GM23338 (cell line): ENCODE measurements around the gene SLC49A4. TPM values are rescaled to one million over a fixed set of nuclear protein-coding genes. Genes with fewer than 3 reads are reported as not detected.

ENCODE experiments used
- ATAC-seq: fragments of 200-7000 bp; cut with Tn5 transposase; 3 replicates; pipeline ENCODE4 v1.9.1; 2020
- DNase-seq: peaks from one replicate; pipeline ENCODE4 v3.0.0-alpha.2; 2015; ENCODE audit warnings: low spot score
- H2AFZ ChIP-seq: fragments of 200-600 bp; sonication (generic); 2 replicates; pipeline ENCODE4 v1.8.0; 2016; ENCODE audit warnings: antibody characterized with exemption, mild to moderate bottlenecking, moderate library complexity
- H3F3A ChIP-seq: fragments of 200-600 bp; sonication (generic); replicated peaks from 2 replicates; pipeline ENCODE4 v1.8.0; 2017; ENCODE audit warnings: antibody characterized with exemption, mixed run types, low read depth
- H3K27ac ChIP-seq: fragments of 200-600 bp; sonication (generic); 2 replicates; pipeline ENCODE4 v1.6.1; 2016; ENCODE audit warnings: low read depth
- H3K27me3 ChIP-seq: fragments of 200-600 bp; sonication (generic); 2 replicates; pipeline ENCODE4 v1.8.0; 2016; ENCODE audit warnings: mild to moderate bottlenecking, mixed run types, moderate library complexity; ENCODE audit not compliant: insufficient read depth
- H3K36me3 ChIP-seq: fragments of 200-600 bp; sonication (generic); 2 replicates; pipeline ENCODE4 v1.8.0; 2016; ENCODE audit warnings: mild to moderate bottlenecking; ENCODE audit not compliant: insufficient read depth
- H3K4me1 ChIP-seq: fragments of 200-600 bp; sonication (generic); 2 replicates; pipeline ENCODE4 v1.8.0; 2016; ENCODE audit warnings: mild to moderate bottlenecking, moderate library complexity; ENCODE audit not compliant: insufficient read depth
- H3K4me2 ChIP-seq: fragments of 200-600 bp; sonication (generic); 2 replicates; pipeline ENCODE4 v1.7.1; 2017; ENCODE audit warnings: mixed run types
- H3K4me3 ChIP-seq: fragments of 200-600 bp; sonication (generic); 2 replicates; pipeline ENCODE4 v1.6.1; 2016; ENCODE audit warnings: mixed run types
- H3K79me2 ChIP-seq: fragments of 200-600 bp; sonication (generic); replicated peaks from 2 replicates; pipeline ENCODE4 v1.8.0; 2017; ENCODE audit warnings: mild to moderate bottlenecking; ENCODE audit not compliant: insufficient read depth
- H3K9me2 ChIP-seq: fragments of 200-600 bp; sonication (generic); 2 replicates; pipeline ENCODE4 v1.8.0; 2017; ENCODE audit not compliant: insufficient read depth
- H4K20me1 ChIP-seq: fragments of 200-600 bp; sonication (generic); replicated peaks from 2 replicates; pipeline ENCODE4 v1.8.0; 2017; ENCODE audit warnings: mild to moderate bottlenecking; ENCODE audit not compliant: insufficient read depth
- H3K27ac Mint-ChIP-seq: 2 replicates; pipeline ENCODE4 v1.8.0; 2020; ENCODE audit warnings: inconsistent platforms, mild to moderate bottlenecking, moderate library complexity, mixed read lengths
- H3K27me3 Mint-ChIP-seq: 3 replicates; pipeline ENCODE4 v1.8.0; 2022; ENCODE audit warnings: low read depth, mild to moderate bottlenecking, moderate library complexity, mixed read lengths, inconsistent platforms; ENCODE audit not compliant: insufficient read depth, poor library complexity
- H3K36me3 Mint-ChIP-seq: 3 replicates; pipeline ENCODE4 v1.8.0; 2021; ENCODE audit warnings: low read depth, mild to moderate bottlenecking, inconsistent platforms, moderate library complexity, mixed read lengths
- H3K4me1 Mint-ChIP-seq: 3 replicates; pipeline ENCODE4 v1.8.0; 2020; ENCODE audit warnings: mild to moderate bottlenecking, inconsistent platforms, mixed read lengths
- H3K4me3 Mint-ChIP-seq: 3 replicates; pipeline ENCODE4 v1.8.0; 2021; ENCODE audit warnings: moderate library complexity, mild to moderate bottlenecking, inconsistent platforms, mixed read lengths
- H3K9me3 Mint-ChIP-seq: 3 replicates; pipeline ENCODE4 v1.8.0; 2020; ENCODE audit warnings: moderate library complexity, mild to moderate bottlenecking, inconsistent platforms, mixed read lengths
- ETS1 ChIP-seq: IDR thresholded peaks from 2 replicates; pipeline ENCODE4 v1.6.1; 2016; ENCODE audit warnings: antibody characterized with exemption
- EZH2 ChIP-seq: fragments of 200-600 bp; sonication (generic); IDR thresholded peaks from one replicate; pipeline ENCODE4 v1.8.0; 2017; ENCODE audit warnings: antibody characterized with exemption, mild to moderate bottlenecking, low read depth; ENCODE audit not compliant: unreplicated experiment
- EZH2phosphoT487 ChIP-seq: fragments of 200-600 bp; sonication (generic); IDR thresholded peaks from one replicate; pipeline ENCODE4 v1.8.1; 2018; ENCODE audit warnings: antibody characterized with exemption; ENCODE audit not compliant: unreplicated experiment
- JUNB ChIP-seq: IDR thresholded peaks from one replicate; pipeline ENCODE4 v1.6.1; 2016; ENCODE audit warnings: antibody characterized with exemption; ENCODE audit not compliant: unreplicated experiment
- NANOG ChIP-seq: IDR thresholded peaks from 2 replicates; pipeline ENCODE4 v1.6.1; 2016; ENCODE audit warnings: antibody characterized with exemption, borderline replicate concordance
- POLR2AphosphoS5 ChIP-seq: IDR thresholded peaks from 2 replicates; pipeline ENCODE4 v1.6.1; 2016; ENCODE audit warnings: antibody characterized with exemption, low read depth
- REST ChIP-seq: IDR thresholded peaks from one replicate; pipeline ENCODE4 v1.6.1; 2018; ENCODE audit warnings: antibody characterized with exemption; ENCODE audit not compliant: unreplicated experiment
- STAT1 ChIP-seq: IDR thresholded peaks from one replicate; pipeline ENCODE4 v1.6.1; 2016; ENCODE audit warnings: antibody characterized with exemption; ENCODE audit not compliant: unreplicated experiment
- ZNF114 ChIP-seq: fragments of 250-450 bp; sonication (Bioruptor Pico); IDR thresholded peaks from 2 replicates; pipeline ENCODE4 v1.5.0; 2020; ENCODE audit warnings: mild to moderate bottlenecking, moderate library complexity
- polyA plus RNA-seq: library from polyadenylated mRNA; unstranded; fragments of >200 nt; fragmentation: Nextera tagmentation; extraction: Ambion mirVana; gene quantifications from 2 replicates; pipeline ENCODE4 v1.2.1, GENCODE V29; 2016
- total RNA-seq: library from RNA; depleted of rRNA; stranded (reverse); fragments of >200 nt; shearing (Covaris generic); gene quantifications from 2 replicates; pipeline ENCODE4 v1.2.3, GENCODE V29; 2014

Gene SLC49A4
- total and polyA plus RNA-seq, 2 experiments from 2014 or later: 3.7 to 16.8 TPM

DNA sequence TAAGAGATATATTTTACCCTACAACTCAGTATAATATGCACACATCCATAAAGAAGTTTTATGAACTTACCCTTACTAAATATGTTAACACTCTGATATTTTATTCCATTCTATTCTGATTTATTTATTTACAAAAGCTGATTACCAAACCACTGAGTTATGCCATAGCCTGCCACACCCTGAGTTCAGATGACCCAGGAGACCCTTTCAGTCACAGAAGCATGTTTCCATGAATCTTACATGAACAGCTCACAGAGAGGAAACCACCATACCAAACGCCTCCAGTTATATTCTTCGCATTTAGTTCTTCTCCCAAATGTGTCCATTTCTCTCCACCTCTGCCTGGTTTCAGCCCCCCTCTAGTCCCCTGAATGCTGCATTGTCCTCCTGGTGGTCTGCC, 129.2 kb downstream of the SLC49A4 start:
- ATAC-seq (no peak), DNase-seq (no peak)
- H3K4me3 ChIP-seq: no peak overlapping the region
- Mint-ChIP-seq H3K27me3 (peaks cover 5% of the 10 kb centered on the region), H3K36me3 (no peaks in the 10 kb centered on the region), H3K4me3 (no peak overlapping the region), H3K27ac (no peak overlapping the region), H3K9me3 (no peaks in the 10 kb centered on the region), H3K4me1 (no peaks in the 10 kb centered on the region; the same call in 2 of the 3 replicates)
- H4K20me1 ChIP-seq: no peaks in the 10 kb centered on the region; the same call in 1 of the 2 replicates
- H3K27ac ChIP-seq: no peak overlapping the region
- no peaks in the 10 kb centered on the region for H3K36me3 ChIP-seq
- no peaks in the 10 kb centered on the region for H3F3A ChIP-seq
- TF ChIP-seq NANOG (no peak), JUNB (no peak), POLR2AphosphoS5 (no peak), ETS1 (no peak)
- H3K79me2 ChIP-seq: no peaks in the 10 kb centered on the region
- H3K9me2 ChIP-seq: no peaks in the 10 kb centered on the region
- peaks cover 29% of the 10 kb centered on the region for H3K27me3 ChIP-seq
- no peak overlapping the region for H2AFZ ChIP-seq
- no peaks in the 10 kb centered on the region for H3K4me1 ChIP-seq
- H3K4me2 ChIP-seq: no peak overlapping the region

GRCh38 chr3:122925756-122926155, 130.9 kb downstream of the SLC49A4 start:
- no peak overlapping the region for H2AFZ ChIP-seq

GRCh38 chr3:122926322-122926721, 131.5 kb downstream of the SLC49A4 start:
- no peaks in the 10 kb centered on the region for H3K9me2 ChIP-seq
- H3K4me2 ChIP-seq: no peak overlapping the region
- DNase-seq: no peak
- no peak overlapping the region for H2AFZ ChIP-seq
- no peak overlapping the region for H3K27ac ChIP-seq
- H3K4me1 Mint-ChIP-seq: no peaks in the 10 kb centered on the region; the same call in 2 of the 3 replicates
- H3K4me1 ChIP-seq: no peaks in the 10 kb centered on the region
- H3F3A ChIP-seq: no peaks in the 10 kb centered on the region
- H3K9me3 Mint-ChIP-seq: no peaks in the 10 kb centered on the region
- peaks cover 12% of the 10 kb centered on the region for H3K27me3 Mint-ChIP-seq
- no peaks in the 10 kb centered on the region for H3K36me3 ChIP-seq
- no peak overlapping the region for H3K4me3 ChIP-seq
- no peak overlapping the region for H3K27ac Mint-ChIP-seq
- no peaks in the 10 kb centered on the region for H3K79me2 ChIP-seq
- H3K4me3 Mint-ChIP-seq: no peak overlapping the region
- no peak for ATAC-seq
- H4K20me1 ChIP-seq: no peaks in the 10 kb centered on the region; the same call in 1 of the 2 replicates
- peaks cover 24% of the 10 kb centered on the region for H3K27me3 ChIP-seq
- H3K36me3 Mint-ChIP-seq: no peaks in the 10 kb centered on the region
- TF ChIP-seq STAT1 (no peak), ETS1 (no peak), POLR2AphosphoS5 (no peak), REST (no peak), JUNB (no peak)

More at GRCh38 chr3:122925756-122926155, 130.9 kb downstream of the SLC49A4 start:
- Histone ChIP-seq H3K4me2 (no peak overlapping the region), H4K20me1 (no peaks in the 10 kb centered on the region; the same call in 1 of the 2 replicates), H3F3A (no peaks in the 10 kb centered on the region), H3K9me2 (no peaks in the 10 kb centered on the region), H3K4me3 (no peak overlapping the region), H3K27ac (no peak overlapping the region), H3K79me2 (no peaks in the 10 kb centered on the region), H3K4me1 (no peaks in the 10 kb centered on the region), H3K36me3 (no peaks in the 10 kb centered on the region), H3K27me3 (peaks cover 29% of the 10 kb centered on the region)
- TF ChIP-seq EZH2 (no peak), EZH2phosphoT487 (no peak), ZNF114 (CRISPR knock-in tag) (no peak), STAT1 (no peak), POLR2AphosphoS5 (no peak), ETS1 (no peak), JUNB (no peak)
- Mint-ChIP-seq H3K4me1 (no peaks in the 10 kb centered on the region; the same call in 2 of the 3 replicates), H3K4me3 (no peak overlapping the region), H3K27ac (no peak overlapping the region), H3K27me3 (peaks cover 12% of the 10 kb centered on the region), H3K36me3 (no peaks in the 10 kb centered on the region), H3K9me3 (no peaks in the 10 kb centered on the region)
- DNase-seq: no peak
- ATAC-seq: no peak
